ENCODE measurements around the gene ZNF3. TPM values are rescaled to one million over a fixed set of nuclear protein-coding genes. Genes with fewer than 3 reads are reported as not detected.

The ZNF3 gene
- total RNA-seq, 2 donors from 2014 or later: 42.3 to 45.2 TPM

- Mint-ChIP-seq H3K36me3 (ENCODE audit: low read depth) (no peaks in the 10 kb centered on the region), H3K27ac (peak within 1 kb of the TSS; percentile 94)
Measured at GRCh38 chr7:100049441-100050291, 31.9 kb downstream of the ZNF3 start, which contains the start of gene ZSCAN21. ZSCAN21 (plus strand) TSS chr7:100049774; CDS start chr7:100057007, 7,233 bp downstream.

DNA sequence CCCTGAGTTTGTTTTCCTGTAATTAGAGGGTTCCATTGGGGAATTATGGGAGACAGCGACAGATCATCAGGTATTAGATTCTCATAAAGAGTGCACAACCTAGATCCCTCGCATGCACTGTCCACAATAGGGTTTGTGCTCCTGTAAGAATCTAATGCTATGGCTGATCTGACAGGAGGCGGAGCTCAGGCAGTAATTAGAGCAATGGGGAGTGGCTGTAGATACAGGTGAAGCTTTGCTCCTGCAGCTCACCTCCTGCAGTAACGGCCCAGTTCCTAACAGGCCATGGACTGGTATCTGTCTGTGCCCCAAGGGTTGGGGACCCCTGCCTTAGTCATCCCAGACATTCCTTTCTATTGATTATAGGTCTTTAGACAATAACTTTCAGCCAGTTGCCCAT, 32.8 kb downstream of the ZNF3 start:
- H3K4me1 Mint-ChIP-seq: peaks cover 17% of the 10 kb centered on the region
- DNase-seq (no peak), ATAC-seq (no peak)
- H3K36me3 Mint-ChIP-seq (ENCODE audit: low read depth): no peaks in the 10 kb centered on the region
- H3K9me3 ChIP-seq (ENCODE audit: control insufficient read depth, low read length, poor library complexity, severe bottlenecking): no peaks in the 10 kb centered on the region
- H3K4me3 Mint-ChIP-seq: peak overlapping the region; percentile 74
- H3K27ac Mint-ChIP-seq: peak overlapping the region; percentile 94
- H3K27me3 Mint-ChIP-seq: no peaks in the 10 kb centered on the region

More at GRCh38 chr7:100049441-100050291, 31.9 kb downstream of the ZNF3 start, which contains the start of gene ZSCAN21:
- ATAC-seq (peak; percentile 94), DNase-seq (peak; percentile 63 to 72 (median 70))
- Mint-ChIP-seq H3K4me3 (peak within 1 kb of the TSS; percentile 93), H3K27me3 (no peaks in the 10 kb centered on the region), H3K4me1 (peaks cover 14% of the 10 kb centered on the region)
- no peaks in the 10 kb centered on the region for H3K9me3 ChIP-seq (ENCODE audit: control insufficient read depth, low read length, poor library complexity, severe bottlenecking)

DNA sequence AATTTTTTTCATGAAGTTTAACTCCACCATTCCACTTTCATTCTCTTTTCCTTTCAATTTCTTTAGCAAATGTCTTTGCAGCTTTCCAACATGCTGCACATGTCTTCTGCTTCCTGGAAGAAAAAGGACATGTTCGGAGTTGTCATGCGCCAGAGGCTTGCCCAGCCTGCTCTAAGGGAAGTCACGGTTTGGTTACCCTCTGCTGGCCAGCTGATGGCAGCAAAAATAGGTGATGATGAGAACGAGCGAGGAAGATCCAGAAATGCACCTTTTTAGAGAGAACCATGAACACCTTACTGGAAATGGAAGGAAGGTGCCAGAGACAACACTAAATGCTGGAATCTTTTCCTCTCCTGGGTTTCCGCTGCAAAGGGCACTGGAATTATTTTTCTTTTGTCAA, 36.8 kb downstream of the ZNF3 start:
- no peaks in the 10 kb centered on the region for H3K9me3 ChIP-seq (ENCODE audit: control insufficient read depth, low read length, poor library complexity, severe bottlenecking)
- peaks cover 8% of the 10 kb centered on the region for H3K4me1 Mint-ChIP-seq
- H3K4me3 Mint-ChIP-seq: peak overlapping the region; percentile 33
- ATAC-seq (no peak), DNase-seq (no peak)
- H3K27me3 Mint-ChIP-seq: no peaks in the 10 kb centered on the region
- H3K27ac Mint-ChIP-seq: no peak overlapping the region
- H3K36me3 Mint-ChIP-seq (ENCODE audit: low read depth): no peaks in the 10 kb centered on the region

GRCh38 chr7:100040575-100040974, 40.9 kb downstream of the ZNF3 start:
- H3K4me1 Mint-ChIP-seq: peaks cover 3% of the 10 kb centered on the region
- H3K9me3 ChIP-seq (ENCODE audit: control insufficient read depth, low read length, poor library complexity, severe bottlenecking): no peaks in the 10 kb centered on the region
- no peaks in the 10 kb centered on the region for H3K27me3 Mint-ChIP-seq
- no peaks in the 10 kb centered on the region for H3K36me3 Mint-ChIP-seq (ENCODE audit: low read depth)
- H3K27ac Mint-ChIP-seq: no peak overlapping the region
- ATAC-seq (no peak), DNase-seq (no peak)
- no peak overlapping the region for H3K4me3 Mint-ChIP-seq

DNA sequence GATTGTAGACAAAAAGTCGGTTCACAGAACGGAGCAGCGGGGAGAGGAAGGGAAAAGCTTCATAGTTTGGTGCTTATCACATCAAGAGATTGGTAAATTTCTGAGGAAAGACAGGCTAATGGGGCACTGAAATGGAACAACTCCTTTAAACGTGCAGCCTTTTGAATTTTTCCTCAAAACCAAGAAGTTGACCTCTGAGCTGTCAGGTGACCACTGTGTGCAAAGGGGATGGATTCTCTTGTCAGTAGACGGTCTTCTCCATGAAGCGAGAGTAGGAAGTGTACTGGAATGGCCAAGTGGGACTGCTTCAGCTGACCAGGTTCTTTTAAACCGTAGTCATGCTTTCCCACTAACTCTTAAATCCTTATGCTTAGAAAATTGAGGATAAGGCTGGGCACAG, 43.2 kb downstream of the ZNF3 start:
- no peak overlapping the region for H3K4me3 Mint-ChIP-seq
- H3K36me3 Mint-ChIP-seq (ENCODE audit: low read depth): peaks cover under 1% of the 10 kb centered on the region

GRCh38 chr7:100035876-100036275, 45.6 kb downstream of the ZNF3 start:
- Mint-ChIP-seq H3K4me1 (peaks cover 3% of the 10 kb centered on the region), H3K36me3 (ENCODE audit: low read depth) (peaks cover 6% of the 10 kb centered on the region), H3K27ac (no peak overlapping the region), H3K4me3 (no peak overlapping the region), H3K27me3 (no peaks in the 10 kb centered on the region)
- ATAC-seq (no peak), DNase-seq (no peak)
- no peaks in the 10 kb centered on the region for H3K9me3 ChIP-seq (ENCODE audit: control insufficient read depth, low read length, poor library complexity, severe bottlenecking)

More for the DNA sequence above, 43.2 kb downstream of the ZNF3 start:
- no peaks in the 10 kb centered on the region for H3K27me3 Mint-ChIP-seq
- H3K4me1 Mint-ChIP-seq: no peaks in the 10 kb centered on the region
- ATAC-seq: no peak
- H3K27ac Mint-ChIP-seq: no peak overlapping the region
- no peak for DNase-seq
- H3K9me3 ChIP-seq (ENCODE audit: control insufficient read depth, low read length, poor library complexity, severe bottlenecking): no peaks in the 10 kb centered on the region

DNA sequence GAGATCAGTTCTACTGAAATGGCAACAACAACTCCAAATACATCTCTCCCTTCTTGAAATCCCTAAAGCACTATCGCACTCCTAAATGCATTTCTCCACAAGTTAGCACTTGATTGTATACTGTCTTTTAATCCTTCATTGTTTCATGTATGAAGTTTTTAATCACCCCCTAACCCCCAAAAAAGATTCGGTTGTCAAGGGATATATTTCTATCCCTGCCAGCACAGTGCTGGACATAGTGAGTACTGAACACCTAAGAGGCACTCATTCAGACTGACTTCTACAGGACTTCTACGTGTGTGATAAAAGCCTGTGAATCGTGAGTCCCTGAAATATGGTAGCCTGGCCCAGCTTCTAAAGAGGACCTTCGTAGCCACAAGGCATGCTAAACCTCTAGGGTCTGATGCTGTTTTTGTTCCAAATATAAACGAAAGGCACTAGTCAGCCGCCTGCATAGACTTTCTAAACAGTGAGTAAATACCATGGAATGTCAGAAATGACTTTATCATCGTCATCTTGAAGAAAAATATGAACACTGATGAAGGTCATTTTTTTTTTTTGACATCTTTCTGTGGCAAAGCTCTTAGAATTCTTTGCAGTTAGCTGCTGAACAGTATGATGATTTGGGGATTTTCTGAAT, 46.5 kb downstream of the ZNF3 start:
- no peaks in the 10 kb centered on the region for H3K27me3 Mint-ChIP-seq
- H3K4me1 Mint-ChIP-seq: peaks cover 5% of the 10 kb centered on the region
- ATAC-seq (no peak), DNase-seq (no peak)
- H3K4me3 Mint-ChIP-seq: no peak overlapping the region
- H3K27ac Mint-ChIP-seq: no peak overlapping the region
- no peaks in the 10 kb centered on the region for H3K9me3 ChIP-seq (ENCODE audit: control insufficient read depth, low read length, poor library complexity, severe bottlenecking)
- H3K36me3 Mint-ChIP-seq (ENCODE audit: low read depth): peaks cover 8% of the 10 kb centered on the region

GRCh38 chr7:100033526-100033925, 48.0 kb downstream of the ZNF3 start:
- peaks cover 8% of the 10 kb centered on the region for H3K36me3 Mint-ChIP-seq (ENCODE audit: low read depth)
- no peaks in the 10 kb centered on the region for H3K27me3 Mint-ChIP-seq
- no peak for ATAC-seq
- no peak for DNase-seq
- H3K4me3 Mint-ChIP-seq: no peak overlapping the region
- H3K9me3 ChIP-seq (ENCODE audit: control insufficient read depth, low read length, poor library complexity, severe bottlenecking): no peaks in the 10 kb centered on the region
- peaks cover 5% of the 10 kb centered on the region for H3K4me1 Mint-ChIP-seq
- H3K27ac Mint-ChIP-seq: no peak overlapping the region

GRCh38 chr7:100029596-100029995, 51.9 kb downstream of the ZNF3 start:
- Mint-ChIP-seq H3K27me3 (no peaks in the 10 kb centered on the region), H3K36me3 (ENCODE audit: low read depth) (peaks cover 8% of the 10 kb centered on the region), H3K4me3 (no peak overlapping the region), H3K27ac (no peak overlapping the region), H3K4me1 (peaks cover 5% of the 10 kb centered on the region)
- DNase-seq (no peak), ATAC-seq (no peak)
- no peaks in the 10 kb centered on the region for H3K9me3 ChIP-seq (ENCODE audit: control insufficient read depth, low read length, poor library complexity, severe bottlenecking)

DNA sequence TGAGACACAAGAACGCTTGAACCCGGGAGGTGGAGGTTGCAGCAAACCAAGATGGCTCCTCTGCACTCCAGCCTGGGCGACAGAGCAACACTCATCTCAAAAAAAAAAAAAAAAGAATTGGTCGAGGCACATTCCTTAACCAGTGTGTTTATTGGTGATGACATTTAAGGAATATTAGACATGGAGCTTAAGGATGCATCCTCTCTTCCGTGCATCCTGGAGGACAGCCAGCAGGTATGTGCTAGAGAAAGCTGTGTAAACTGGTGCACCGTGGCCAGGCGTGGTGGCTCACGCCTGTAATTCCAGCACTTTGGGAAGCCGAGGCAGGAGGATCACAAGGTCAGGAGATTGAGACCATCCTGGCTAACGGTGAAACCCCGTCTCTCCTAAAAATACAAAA, 54.3 kb downstream of the ZNF3 start:
- no peaks in the 10 kb centered on the region for H3K27me3 Mint-ChIP-seq
- H3K36me3 Mint-ChIP-seq (ENCODE audit: low read depth): peaks cover 4% of the 10 kb centered on the region
- no peak overlapping the region for H3K4me3 Mint-ChIP-seq
- H3K4me1 Mint-ChIP-seq: peaks cover 5% of the 10 kb centered on the region
- no peaks in the 10 kb centered on the region for H3K9me3 ChIP-seq (ENCODE audit: control insufficient read depth, low read length, poor library complexity, severe bottlenecking)
- ATAC-seq (no peak), DNase-seq (no peak)
- H3K27ac Mint-ChIP-seq: no peak overlapping the region

DNA sequence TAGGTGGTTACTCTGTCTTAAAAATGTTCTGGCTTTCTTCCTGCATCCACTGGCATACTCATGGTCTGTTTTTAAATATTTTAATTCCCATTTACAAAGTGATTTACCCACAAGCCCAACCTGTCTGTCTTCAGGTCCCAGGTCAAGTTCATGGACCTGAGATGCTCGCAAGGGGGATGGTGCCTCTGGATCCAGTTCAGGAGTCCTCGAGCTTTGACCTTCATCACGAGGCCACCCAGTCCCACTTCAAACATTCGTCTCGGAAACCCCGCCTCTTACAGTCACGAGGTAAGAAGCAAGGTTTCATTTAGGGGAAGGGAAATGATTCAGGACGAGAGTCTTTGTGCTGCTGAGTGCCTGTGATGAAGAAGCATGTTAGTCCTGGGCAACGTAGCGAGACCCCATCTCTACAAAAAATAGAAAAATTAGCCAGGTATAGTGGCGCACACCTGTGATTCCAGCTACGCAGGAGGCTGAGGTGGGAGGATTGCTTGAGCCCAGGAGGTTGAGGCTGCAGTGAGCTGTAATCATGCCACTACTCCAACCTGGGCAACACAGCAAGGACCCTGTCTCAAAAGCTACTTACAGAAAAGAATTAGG, 57.4 kb downstream of the ZNF3 start:
- DNase-seq: no peak
- Mint-ChIP-seq H3K27ac (peak overlapping the region; percentile 34), H3K4me3 (no peak overlapping the region), H3K36me3 (ENCODE audit: low read depth) (peaks cover 4% of the 10 kb centered on the region), H3K27me3 (no peaks in the 10 kb centered on the region), H3K4me1 (peaks cover 11% of the 10 kb centered on the region)
- ATAC-seq: no peak
- H3K9me3 ChIP-seq (ENCODE audit: control insufficient read depth, low read length, poor library complexity, severe bottlenecking): no peaks in the 10 kb centered on the region

DNA sequence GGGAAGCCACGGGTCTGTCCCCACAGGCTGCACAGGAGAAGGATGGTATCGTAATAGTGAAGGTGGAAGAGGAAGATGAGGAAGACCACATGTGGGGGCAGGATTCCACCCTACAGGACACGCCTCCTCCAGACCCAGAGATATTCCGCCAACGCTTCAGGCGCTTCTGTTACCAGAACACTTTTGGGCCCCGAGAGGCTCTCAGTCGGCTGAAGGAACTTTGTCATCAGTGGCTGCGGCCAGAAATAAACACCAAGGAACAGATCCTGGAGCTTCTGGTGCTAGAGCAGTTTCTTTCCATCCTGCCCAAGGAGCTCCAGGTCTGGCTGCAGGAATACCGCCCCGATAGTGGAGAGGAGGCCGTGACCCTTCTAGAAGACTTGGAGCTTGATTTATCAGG, 58.0 kb downstream of the ZNF3 start:
- H3K36me3 Mint-ChIP-seq (ENCODE audit: low read depth): peaks cover 4% of the 10 kb centered on the region
- H3K4me3 Mint-ChIP-seq: no peak overlapping the region
- no peak for ATAC-seq
- DNase-seq: no peak
- H3K27ac Mint-ChIP-seq: peak overlapping the region; percentile 34
- no peaks in the 10 kb centered on the region for H3K27me3 Mint-ChIP-seq
- H3K4me1 Mint-ChIP-seq: peaks cover 11% of the 10 kb centered on the region
- no peaks in the 10 kb centered on the region for H3K9me3 ChIP-seq (ENCODE audit: control insufficient read depth, low read length, poor library complexity, severe bottlenecking)

GRCh38 chr7:100022621-100023020, 58.9 kb downstream of the ZNF3 start:
- peaks cover 14% of the 10 kb centered on the region for H3K4me1 Mint-ChIP-seq
- no peaks in the 10 kb centered on the region for H3K27me3 Mint-ChIP-seq
- ATAC-seq (no peak), DNase-seq (no peak)
- no peaks in the 10 kb centered on the region for H3K9me3 ChIP-seq (ENCODE audit: control insufficient read depth, low read length, poor library complexity, severe bottlenecking)
- H3K27ac Mint-ChIP-seq: no peak overlapping the region
- no peak overlapping the region for H3K4me3 Mint-ChIP-seq
- H3K36me3 Mint-ChIP-seq (ENCODE audit: low read depth): peaks cover 4% of the 10 kb centered on the region

All from T-helper 17 cell (primary cell).